Thyroid gland (tissue), 4 donors: ENCODE measurements around the gene GRXCR1.

Experiments
- CTCF ChIP-seq, 6 experiments: fragments of 200-600 bp in 3 of 6; fragments of 450-650 bp in 3 of 6; sonication (generic) in 3 of 6; IDR thresholded peaks; one replicate each; pipeline ENCODE4 v1.5.1; 2016 to 2019; ENCODE audit warnings: antibody characterized with exemption in 6 of 6, mild to moderate bottlenecking in 2 of 6, inconsistent platforms in 1 of 6, moderate library complexity in 1 of 6
- POLR2A ChIP-seq, 2 donors: fragments of 450-650 bp; IDR thresholded peaks; one replicate each; pipeline ENCODE4 v1.6.1; 2017; ENCODE audit warnings: antibody characterized with exemption in 2 of 2, mild to moderate bottlenecking in 2 of 2, moderate library complexity in 1 of 2

- no peak for TF ChIP-seq CTCF (IDR thresholded peaks at IDR 0.05)
- no peak for TF ChIP-seq POLR2A (IDR thresholded peaks at IDR 0.05)
Observed at GRCh38 chr4:42953321-42953720, 60.8 kb downstream of the GRXCR1 start.
